CD4-positive, alpha-beta T cell treated with Interleukin-2 at 100 ng/mL for 4 hours (primary cell): Measurements from ENCODE around the gene EYS.

ENCODE experiments used
- DNase-seq: peaks from one replicate; pipeline ENCODE4 v3.0.0-alpha.2; 2020; ENCODE audit warnings: low spot score

The EYS gene

DNA sequence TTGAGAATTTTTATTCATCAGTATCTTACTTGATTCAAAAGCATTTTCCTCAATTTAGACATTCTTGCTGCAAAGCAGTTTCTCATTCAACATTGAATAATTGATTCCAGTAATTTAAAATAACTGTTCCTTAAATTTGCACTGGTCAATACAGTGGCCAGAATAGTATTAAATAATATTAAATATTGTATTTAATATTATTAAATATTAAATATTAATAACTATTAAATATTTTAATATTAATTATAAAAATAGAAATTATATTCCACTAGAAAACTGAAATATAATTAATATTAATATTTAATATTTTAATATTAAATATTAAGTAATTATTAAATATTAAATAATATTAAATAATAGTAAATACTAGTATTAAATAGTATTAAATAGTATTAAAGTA lies 758.8 kb downstream of the EYS start:
- no peak for DNase-seq

DNA sequence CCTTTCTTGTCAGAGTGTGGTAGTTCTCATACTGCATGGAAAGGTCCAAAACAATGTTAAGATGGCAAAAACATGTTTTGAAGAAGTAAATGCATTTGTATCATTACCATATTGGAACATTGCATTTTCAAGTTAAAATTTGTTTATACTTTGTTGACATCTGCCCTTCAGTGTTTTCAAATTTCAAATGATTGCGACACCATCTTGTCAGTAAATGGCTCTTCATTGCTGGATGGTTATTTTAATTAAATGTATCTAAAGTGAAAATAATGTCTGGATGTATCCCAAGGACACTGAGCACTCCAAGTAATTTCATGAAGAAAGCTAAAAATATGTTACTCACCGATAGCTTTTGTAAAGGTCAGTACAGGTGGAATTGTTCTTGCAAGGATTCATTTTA lies 761.6 kb downstream of the EYS start:
- DNase-seq: no peak

DNA sequence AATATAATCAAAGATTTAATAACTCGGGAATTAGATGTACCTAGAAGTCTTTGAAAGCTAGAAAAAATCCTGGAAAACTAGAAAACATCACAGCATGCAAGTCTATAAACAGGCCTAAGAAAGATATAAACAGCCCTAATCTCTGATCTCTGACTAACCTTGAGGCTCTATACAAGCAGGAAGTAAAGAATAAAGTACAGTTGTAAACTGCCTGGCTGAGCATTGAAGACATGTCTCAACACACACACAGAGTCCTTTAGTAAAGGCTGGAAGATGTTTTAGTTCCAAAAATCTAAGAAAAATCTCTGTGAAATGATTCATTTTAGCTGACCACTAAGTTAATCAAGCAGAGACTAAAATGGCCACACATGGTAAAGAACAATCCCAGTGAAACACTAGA lies 774.5 kb downstream of the EYS start:
- DNase-seq: no peak

DNA sequence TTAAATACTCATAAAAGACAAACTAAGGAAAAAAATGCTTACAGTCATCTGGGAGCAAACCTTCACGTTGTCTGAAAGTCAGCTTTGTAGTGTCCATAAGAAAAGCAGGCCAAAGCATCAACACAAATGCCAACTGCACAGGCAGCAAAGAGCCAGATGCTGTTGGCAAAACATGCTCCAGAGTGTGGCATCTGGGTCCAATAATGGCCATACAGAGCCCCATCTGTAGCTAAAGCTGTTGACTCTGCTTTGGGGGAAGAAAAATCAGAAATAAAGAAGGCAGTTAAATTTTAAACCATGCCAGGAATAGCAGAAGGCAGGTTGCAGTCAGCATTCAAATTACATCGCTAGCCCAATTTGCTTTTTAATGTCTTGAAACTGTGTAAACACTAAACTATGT lies 776.3 kb downstream of the EYS start:
- no peak for DNase-seq

DNA sequence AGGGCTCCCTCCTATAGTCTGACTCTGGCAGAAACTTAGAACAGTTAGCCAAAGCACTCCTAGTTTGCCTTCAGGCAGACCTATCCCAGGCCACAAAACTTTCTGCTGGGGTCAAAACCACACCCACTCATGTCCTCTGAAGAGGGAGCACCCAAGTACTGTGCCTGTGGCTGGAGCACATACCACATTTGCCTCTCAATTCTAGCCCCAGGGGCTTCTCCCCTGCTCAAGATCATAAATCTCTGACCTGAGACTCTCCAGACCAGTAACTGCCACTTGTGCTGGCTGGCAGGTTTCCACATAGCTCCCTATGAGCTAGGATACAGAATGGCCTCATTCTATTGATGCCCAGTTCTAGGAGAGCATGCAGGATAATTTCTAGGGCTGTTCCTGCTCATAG lies 781.0 kb downstream of the EYS start:
- DNase-seq: no peak

DNA sequence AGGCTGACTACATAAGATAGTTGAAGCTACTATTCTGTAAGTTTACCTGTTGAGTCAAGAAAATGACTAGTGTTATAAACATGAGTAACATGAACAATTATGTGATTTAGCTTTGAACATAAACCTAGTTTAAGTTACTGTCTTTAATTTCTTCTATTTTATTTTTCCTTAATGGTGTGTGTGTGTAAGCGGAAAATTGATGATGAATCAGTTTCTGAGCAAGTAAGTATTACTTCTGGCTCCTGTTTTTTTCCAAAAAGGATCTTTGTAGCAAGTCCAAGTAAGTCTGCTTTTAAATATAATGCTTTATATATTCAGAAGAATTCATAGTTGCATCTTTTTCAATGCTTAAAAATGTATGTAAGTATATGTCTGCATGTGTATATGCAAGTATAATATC lies 786.8 kb downstream of the EYS start:
- DNase-seq: no peak

DNA sequence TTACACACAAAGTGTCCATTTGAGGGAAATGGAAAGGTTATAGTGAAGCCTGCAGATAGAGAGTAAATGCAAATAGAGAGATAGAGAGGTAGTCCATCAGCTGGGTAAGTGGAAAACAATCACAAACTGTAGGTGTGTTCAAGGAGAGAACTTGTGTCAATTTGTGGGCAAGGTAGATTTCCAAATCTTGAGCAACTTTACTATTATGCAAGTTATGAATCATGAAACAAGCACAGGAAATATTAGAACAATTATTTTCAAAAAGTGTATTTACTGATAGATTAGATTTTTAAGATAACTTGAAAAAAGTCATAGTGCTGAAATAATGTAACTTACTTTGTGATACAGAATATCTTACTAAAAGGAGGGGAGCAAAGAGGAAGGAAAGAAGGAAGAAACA lies 792.9 kb downstream of the EYS start:
- no peak for DNase-seq

DNA sequence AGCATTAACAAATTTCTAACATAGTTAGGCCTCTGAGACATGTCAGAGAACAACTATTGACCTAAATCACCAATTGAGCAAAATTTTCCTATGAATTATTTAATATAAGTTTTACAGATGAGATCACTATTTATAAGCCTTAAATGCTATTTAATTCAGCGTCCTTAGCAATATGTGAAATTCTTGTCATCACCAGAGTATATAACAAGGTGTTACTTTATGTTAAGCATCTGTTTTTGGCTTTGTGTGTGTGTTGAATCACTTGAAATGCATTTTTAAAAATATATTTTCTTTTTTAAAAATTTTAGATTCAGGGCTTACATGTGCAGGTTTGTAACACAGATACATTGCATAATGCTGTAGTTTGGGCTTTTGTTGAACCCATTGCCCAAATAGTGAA lies 794.1 kb downstream of the EYS start:
- DNase-seq: no peak

DNA sequence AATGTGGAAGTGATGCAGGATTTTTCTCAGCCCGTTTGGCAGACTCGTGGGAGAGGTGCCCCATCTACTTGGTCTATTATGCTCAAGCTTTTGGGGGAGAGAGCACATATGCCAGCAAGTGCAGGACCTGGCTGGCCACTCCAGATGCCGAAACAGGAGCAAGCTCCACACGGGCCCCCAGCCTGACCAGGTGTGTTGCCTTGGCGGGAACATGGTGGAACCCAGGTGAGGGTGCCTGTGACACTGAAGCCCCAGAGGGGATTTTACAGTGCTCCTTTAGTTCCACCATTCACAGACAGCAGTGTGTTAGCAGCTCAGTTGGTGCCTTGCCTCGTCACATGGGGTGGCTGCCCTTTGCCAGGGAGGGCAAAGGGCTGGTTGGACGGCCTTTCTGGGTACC lies 798.9 kb downstream of the EYS start:
- DNase-seq: no peak

DNA sequence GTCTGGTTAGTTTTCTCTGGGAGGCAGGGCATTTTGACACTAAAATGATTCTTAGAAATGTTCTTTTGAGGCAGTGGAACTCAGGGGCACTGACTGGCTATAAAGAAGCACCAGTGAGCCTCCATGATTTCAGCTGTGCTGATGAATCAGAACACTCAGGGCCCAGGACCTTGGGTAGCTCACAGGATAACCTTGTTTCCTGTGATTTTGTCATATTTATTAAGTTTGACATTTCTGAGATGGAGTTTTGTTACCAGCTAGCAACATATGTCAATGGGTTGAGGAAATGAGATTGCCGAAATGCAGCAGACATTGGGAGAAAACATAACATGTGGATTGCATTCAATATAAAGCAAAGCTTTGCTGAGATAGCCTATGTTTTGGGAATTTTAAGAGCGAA lies 802.4 kb downstream of the EYS start:
- no peak for DNase-seq

DNA sequence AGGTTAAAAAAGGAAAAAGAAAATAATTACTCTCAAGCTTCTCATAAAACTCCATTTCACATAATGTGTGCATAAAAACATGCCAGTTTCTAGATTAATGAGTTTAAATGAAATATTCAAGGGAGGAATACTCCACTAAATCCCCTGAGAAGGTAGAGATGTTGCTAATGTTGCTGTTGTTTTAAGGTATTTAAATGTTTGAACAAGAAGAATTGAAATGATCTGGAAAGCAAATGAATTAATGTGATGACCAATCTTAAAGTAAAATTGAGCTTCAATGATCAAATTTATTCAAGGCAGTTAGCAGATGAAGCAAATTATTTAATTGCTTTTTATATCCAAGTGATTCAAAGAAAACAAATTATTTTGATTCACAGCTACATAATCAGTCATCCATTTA lies 804.4 kb downstream of the EYS start:
- DNase-seq: no peak

DNA sequence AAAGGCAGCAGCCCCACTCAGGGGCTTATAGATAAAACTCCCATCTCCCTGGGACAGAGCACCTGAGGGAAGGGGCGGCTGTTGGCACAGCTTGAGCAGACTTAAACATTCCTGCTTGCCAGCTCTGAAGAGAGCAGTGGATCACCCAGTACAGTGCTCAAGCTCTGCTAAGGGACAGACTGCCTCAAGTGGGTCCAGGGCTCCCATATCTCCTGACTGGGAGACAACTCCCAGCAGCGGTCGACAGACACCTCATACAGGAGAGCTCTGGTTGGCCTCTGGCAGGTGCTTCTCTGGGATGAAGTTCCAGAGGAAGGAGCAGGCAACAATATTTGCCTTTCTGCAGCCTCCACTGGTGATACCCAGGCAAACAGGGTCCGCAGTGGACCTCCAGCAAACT lies 810.1 kb downstream of the EYS start:
- no peak for DNase-seq

DNA sequence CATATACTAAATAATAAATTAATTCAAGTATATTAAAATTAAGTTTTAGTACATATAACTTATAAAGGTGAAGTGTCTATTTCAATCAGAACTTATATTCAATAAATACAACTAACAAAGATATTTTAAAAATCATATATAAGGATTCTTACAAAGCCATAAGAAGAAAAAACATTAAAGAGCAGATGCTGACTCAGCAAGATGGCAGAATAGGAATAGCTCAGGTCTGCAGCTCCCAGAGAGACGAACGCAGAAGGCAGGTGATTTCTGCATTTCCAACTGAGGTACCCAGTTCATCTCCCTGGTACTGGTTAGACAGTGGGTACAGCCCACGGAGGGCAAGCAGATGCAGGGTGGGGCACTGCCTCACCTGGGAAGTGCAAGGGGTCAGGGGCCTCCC lies 811.1 kb downstream of the EYS start:
- DNase-seq: no peak

DNA sequence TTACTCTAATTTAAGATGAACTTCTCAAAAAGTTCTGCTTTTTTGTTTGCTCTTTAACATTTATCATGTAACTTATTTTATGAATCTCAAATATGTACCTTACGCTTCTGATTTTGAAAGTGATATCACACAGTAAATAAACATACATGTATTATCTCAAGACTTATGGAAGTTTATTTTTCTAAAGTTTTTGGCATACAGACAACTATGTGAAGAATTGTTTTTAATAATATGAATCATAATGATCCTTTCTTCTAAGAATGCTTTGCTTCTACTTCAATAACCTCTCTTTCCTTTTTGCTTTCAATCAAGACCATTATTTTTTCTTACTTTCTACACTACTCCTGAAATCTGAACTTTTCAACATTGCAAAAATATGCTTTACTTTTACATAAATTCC lies 816.4 kb downstream of the EYS start:
- no peak for DNase-seq

DNA sequence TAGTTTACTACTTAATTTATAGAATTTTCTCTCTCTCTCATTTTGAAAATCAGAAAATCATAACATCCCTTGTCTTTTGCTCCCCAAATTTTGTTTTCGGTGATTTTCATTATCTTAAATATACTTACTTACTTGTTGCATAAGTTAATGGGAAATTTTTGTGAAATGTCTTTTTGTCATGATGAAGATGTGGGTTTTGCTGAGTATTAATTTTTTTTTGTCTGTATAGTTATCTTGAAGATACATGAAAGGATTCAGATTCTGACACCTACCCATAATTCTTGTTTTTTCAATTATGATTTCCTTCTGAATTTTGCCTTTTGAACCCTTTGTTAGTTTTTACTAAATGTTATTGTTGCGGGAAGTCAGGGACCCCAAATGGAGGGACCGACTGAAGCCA lies 817.9 kb downstream of the EYS start:
- DNase-seq: no peak

DNA sequence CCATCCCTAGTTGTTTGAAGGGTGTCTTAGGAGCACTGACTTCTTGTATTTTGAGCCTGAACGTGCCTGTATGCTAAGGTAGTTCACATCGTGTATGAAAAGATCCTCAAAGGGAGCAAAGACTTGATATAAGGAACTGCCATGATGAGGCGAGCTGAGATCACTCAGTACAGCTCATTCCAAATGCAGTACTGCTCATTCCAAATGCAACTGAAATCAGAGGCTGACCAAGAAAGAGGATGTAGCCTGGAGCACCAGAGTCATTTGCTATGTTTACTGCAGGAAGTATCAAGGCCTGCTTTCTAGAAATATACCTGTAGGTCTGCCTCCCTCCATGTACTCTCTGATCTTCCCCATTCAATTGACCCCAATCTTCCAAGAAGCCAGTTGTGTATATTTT lies 832.2 kb downstream of the EYS start:
- no peak for DNase-seq

DNA sequence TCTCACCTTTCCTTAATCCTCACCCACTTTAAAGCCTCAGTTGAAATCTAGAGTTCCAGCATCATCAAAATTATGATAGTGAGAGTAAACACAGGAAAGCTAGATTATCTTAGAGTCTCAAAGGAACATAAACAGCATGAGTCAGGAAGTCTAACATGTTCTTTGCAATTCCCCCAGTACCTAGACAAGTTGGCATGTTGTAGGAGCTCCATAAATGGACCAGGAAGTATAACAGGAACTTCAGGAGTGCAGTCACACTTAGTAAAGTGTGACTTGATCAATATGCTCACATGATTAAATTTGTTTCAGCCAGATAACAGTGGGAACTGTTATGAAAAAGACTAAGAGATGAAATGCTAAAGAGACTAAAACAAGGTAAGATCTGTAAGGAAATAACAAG lies 834.4 kb downstream of the EYS start:
- DNase-seq: no peak

DNA sequence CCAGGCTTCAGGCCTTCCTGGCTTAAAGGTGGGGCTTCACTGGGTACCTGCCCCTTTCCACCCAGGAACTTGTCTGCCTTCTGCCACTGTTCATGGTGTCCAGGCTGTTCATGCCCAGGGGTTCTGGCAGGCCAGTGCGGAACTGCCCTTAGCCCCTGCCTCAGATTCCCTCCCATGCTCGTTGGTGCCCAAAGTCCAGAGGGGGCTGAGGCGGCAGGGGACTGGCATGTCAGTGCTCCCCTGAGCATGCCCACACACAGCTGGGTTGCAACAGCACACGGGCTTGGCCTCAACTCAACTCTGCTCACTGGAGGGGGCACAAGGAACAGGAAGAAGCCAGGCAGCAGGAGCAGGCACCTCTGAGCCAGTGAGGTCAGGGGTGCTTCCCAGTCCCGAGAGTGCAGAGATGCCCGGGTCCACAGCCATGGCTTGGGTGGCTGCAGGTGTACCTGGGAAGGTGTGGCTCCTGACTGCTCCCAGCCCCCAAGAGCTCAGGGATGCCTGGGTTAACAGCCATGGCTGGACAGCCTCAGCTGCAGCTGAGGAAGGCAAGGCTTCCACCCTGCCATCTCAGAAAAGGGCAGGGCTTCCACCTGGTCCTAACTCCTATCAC lies 845.9 kb downstream of the EYS start:
- DNase-seq: no peak

DNA sequence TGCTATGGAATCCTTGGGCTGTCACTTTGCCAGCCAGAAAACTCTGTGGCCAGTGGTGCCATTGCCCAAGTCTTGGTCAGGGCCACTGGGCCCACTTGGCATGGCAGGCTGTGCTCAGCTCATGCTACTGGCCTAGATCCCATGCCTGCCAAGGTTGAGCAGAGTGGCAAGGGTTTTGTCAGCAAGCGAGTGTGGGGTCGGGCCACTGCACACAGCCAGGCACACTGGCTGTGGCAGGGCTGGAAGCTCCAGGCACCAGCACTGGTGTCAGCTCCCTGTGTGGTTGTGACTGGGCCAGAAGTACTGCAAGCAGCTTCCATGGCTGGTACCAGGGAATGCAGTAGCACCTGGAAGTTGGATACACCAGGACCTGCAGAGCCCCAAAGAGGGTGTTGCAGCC lies 846.8 kb downstream of the EYS start:
- no peak for DNase-seq

DNA sequence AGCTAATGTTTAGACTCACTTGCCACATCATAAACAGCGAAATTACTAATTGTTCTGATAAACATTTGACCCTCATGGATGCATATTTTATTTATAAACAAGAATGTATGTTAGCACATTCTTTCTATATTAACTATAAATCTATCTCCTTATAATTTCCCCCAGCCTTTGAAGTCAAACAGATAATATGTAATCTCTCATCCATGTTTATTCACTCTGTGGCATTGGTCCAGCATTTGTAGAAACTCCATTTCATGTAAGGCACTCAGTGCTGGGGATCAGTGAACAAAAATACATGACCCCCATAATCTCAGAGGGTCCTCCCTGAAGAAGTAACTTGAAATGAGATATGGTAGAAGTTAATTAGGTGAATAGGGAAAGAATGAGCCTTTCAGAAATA lies 856.9 kb downstream of the EYS start:
- DNase-seq: no peak

DNA sequence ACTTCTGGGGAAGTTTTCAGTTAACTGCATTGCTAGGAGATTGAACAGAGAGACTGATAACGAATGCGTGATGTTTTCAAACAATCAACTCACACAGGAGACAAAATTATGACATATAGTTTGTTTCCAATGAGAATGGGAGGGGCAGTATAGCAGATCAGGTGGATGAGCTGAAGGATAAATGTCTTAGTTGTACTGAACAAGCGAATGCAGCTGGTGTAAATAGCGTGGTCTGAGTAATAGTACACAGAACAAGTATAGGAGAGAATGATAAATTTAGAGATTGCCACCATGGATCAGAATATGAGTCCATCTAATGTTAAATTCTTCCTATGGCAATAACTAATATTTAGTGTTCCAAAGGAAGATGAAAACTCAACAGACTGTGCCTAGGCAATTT lies 858.6 kb downstream of the EYS start:
- DNase-seq: no peak

DNA sequence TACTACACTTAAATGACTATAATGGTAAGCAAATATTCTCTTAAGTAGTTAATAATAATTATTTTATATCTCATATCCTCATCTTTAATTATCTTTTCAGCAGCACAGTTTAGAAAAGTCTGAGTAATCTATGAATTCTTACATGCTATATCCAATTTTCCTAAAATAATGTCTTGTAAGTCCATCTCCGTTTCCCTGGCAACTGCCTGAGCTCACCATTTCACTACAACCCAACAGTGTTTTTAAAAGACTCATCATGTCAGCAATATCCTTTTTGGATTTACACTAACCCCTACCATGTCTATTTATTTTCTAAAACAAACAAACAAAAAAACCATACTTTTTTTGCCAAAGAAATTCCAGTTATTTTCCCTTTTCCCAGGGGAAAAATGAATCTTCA lies 859.6 kb downstream of the EYS start:
- no peak for DNase-seq

DNA sequence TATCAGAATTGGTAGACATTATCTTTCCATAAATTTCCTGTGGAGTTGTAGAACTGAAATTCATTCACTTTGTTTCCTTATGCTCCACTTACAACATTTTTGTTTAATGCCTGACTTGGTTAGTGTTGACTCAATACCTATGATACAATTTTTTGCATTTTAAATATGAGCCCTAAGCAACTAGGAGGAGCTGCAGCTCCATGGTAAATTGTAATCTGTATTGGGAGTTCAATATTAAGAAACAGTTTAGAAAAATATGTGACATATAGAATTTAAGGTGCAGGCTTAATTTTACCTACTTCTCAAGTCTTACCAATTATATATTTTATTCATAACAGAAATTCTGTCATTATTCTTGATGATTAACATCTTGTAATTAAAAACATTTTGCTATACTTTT lies 868.3 kb downstream of the EYS start:
- no peak for DNase-seq

DNA sequence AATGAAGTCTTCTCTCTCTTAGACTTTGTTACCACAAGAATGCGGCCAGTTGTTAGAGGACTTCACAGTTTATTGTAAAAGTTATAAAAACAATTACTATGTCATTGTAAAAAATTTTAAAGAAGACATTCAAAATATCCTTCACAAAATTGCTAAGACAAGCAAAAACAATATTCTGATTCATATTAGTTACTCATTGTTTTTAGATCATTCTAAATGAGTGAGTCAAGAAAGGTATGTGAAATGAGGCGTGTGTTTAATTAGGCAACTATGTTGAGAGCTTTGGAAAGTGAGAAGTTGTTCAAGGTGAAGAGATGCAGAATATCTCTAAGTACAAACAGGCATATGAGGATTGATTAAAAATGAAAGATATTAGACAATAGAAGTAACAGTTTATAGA lies 875.3 kb downstream of the EYS start:
- DNase-seq: no peak

DNA sequence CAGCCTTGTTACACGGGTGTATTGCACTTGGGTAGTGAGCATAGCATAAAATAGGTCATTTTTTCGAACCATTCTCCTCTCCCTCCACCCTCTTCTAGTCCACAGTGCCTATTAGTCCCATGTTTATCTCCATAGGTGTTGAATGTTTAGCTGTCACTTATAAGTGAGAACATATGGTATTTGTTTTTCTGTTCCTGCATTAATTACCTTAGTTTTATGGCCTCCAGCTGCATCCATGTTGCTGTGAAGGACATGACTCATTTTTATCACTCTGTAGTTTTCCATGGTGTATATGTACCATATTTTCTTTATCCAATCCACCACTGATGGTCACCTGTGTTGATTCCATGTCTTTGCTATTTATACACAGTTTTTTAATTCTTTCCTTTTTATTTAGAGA lies 889.5 kb downstream of the EYS start:
- DNase-seq: no peak
